GM23248 (cell line): ENCODE results near the gene OR5H2. TPM values are rescaled to one million over a fixed set of nuclear protein-coding genes. Genes with fewer than 3 reads are reported as not detected.
"Not testable (repeated sequence)": the region's sequence is repeated elsewhere in the genome, so short reads cannot be mapped to it uniquely, and the experiment has no call there.

Experiments used
- DNase-seq: peaks from one replicate; pipeline ENCODE4 v3.0.0-alpha.2; 2015
- H2AFZ ChIP-seq: fragments of 200-600 bp; sonication (generic); 2 replicates; pipeline ENCODE4 v1.6.1; 2016; ENCODE audit warnings: antibody characterized with exemption
- H3F3A ChIP-seq: fragments of 200-600 bp; sonication (generic); 2 replicates; pipeline ENCODE4 v1.6.1; 2016; ENCODE audit warnings: mild to moderate bottlenecking, antibody characterized with exemption, mixed run types; ENCODE audit not compliant: insufficient read depth
- H3K27ac ChIP-seq: fragments of 200-600 bp; sonication (generic); 2 replicates; pipeline ENCODE4 v1.5.1; 2016; ENCODE audit warnings: mild to moderate bottlenecking
- H3K27me3 ChIP-seq: fragments of 200-600 bp; sonication (generic); replicated peaks from 2 replicates; pipeline ENCODE4 v1.6.1; 2016; ENCODE audit warnings: mild to moderate bottlenecking; ENCODE audit not compliant: insufficient read depth
- H3K36me3 ChIP-seq: fragments of 200-600 bp; sonication (generic); 2 replicates; pipeline ENCODE4 v1.6.1; 2016; ENCODE audit warnings: low read depth, mild to moderate bottlenecking
- H3K4me1 ChIP-seq: fragments of 200-600 bp; sonication (generic); 2 replicates; pipeline ENCODE4 v1.6.1; 2016; ENCODE audit warnings: mild to moderate bottlenecking; ENCODE audit not compliant: insufficient read depth
- H3K4me2 ChIP-seq: fragments of 200-600 bp; sonication (generic); one replicate; pipeline ENCODE4 v1.6.1; 2016; ENCODE audit warnings: mild to moderate bottlenecking; ENCODE audit not compliant: unreplicated experiment
- H3K4me3 ChIP-seq: fragments of 200-600 bp; sonication (generic); 2 replicates; pipeline ENCODE4 v1.5.1; 2016; ENCODE audit warnings: mild to moderate bottlenecking
- H3K79me2 ChIP-seq: fragments of 200-600 bp; sonication (generic); 2 replicates; pipeline ENCODE4 v1.6.1; 2016; ENCODE audit warnings: mild to moderate bottlenecking; ENCODE audit not compliant: insufficient read depth
- H3K9ac ChIP-seq: fragments of 200-600 bp; sonication (generic); 2 replicates; pipeline ENCODE4 v1.6.1; 2016; ENCODE audit warnings: mild to moderate bottlenecking
- H3K9me2 ChIP-seq: fragments of 200-600 bp; sonication (generic); 2 replicates; pipeline ENCODE4 v1.6.1; 2016; ENCODE audit warnings: mixed run types, mild to moderate bottlenecking, moderate library complexity; ENCODE audit not compliant: insufficient read depth
- H3K9me3 ChIP-seq: fragments of 200-600 bp; sonication (generic); one replicate; pipeline ENCODE4 v1.6.1; 2017; ENCODE audit warnings: low read depth
- H4K20me1 ChIP-seq: fragments of 200-600 bp; sonication (generic); 2 replicates; pipeline ENCODE4 v1.6.0; 2016; ENCODE audit not compliant: insufficient read depth
- EZH2 ChIP-seq: fragments of 200-600 bp; sonication (generic); IDR thresholded peaks from 2 replicates; pipeline ENCODE4 v1.6.1; 2018; ENCODE audit warnings: antibody characterized with exemption, mild to moderate bottlenecking; ENCODE audit not compliant: insufficient read depth, poor library complexity, severe bottlenecking
- EZH2phosphoT487 ChIP-seq: fragments of 200-600 bp; sonication (generic); IDR thresholded peaks from 2 replicates; pipeline ENCODE4 v1.6.1; 2018; ENCODE audit warnings: antibody characterized with exemption, moderate library complexity, mild to moderate bottlenecking, low read depth; ENCODE audit not compliant: insufficient read depth
- WGBS, 2 experiments: methylation state at CpG; one replicate each; pipeline ENCODE4 v1.1.6; 2015 to 2017; ENCODE audit warnings: low lambda C conversion rate in 2 of 2, low coverage in 1 of 2; ENCODE audit errors: missing lambda C conversion rate in 2 of 2; 5-methylcytosine and 5-hydroxymethylcytosine counted together
- in situ Hi-C: fragments of 300-500 bp; cut with MboI; formaldehyde crosslinking; loops from 2 replicates; pipeline ENCODE4 v1.15.0; 2020
- polyA plus RNA-seq: library from polyadenylated mRNA; unstranded; fragments of >200 nt; fragmentation: Nextera tagmentation; extraction: Ambion mirVana; gene quantifications from 2 replicates; pipeline ENCODE4 v1.2.1, GENCODE V29; 2016
- total RNA-seq: library from RNA; depleted of rRNA; stranded (reverse); fragments of >200 nt; shearing (Covaris generic); gene quantifications from 2 replicates; pipeline ENCODE4 v1.2.3, GENCODE V29; 2014

Gene OR5H2
- total and polyA plus RNA-seq, 2 experiments from 2014 or later = not detected

DNA sequence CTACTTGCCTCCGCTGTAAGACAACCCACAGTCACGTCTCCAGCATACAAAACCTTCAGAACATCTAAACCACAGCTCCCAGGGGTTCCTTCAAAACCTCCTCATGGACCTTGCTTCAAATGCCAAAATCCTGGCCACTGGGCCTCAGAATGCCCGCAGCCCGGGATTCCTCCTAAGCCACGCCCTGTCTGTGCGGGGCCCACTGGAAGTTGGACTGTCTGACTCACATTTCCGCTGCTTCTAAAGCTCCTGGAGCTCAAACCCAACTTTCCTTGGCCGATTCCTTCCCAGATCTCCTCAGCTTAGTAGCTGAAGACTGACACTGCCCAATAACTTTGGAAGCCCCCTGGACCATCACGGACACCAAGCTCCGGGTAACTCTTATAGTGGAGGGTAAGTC, 36.2 kb upstream of the OR5H2 start:
- H3F3A ChIP-seq = no peaks in the 10 kb centered on the region
- no peak overlapping the region for H3K27ac ChIP-seq
- no peaks in the 10 kb centered on the region for H3K36me3 ChIP-seq
- H2AFZ ChIP-seq = no peak overlapping the region
- H3K27me3 ChIP-seq = no peaks in the 10 kb centered on the region
- no peaks in the 10 kb centered on the region for H3K4me1 ChIP-seq
- no peak overlapping the region for H3K4me3 ChIP-seq
- TF ChIP-seq EZH2 = no peak
- no peak for TF ChIP-seq EZH2phosphoT487
- 50 to 69% methylated on average over 10 of the region's 10 CpGs for WGBS, 2 experiments
- H3K9me3 ChIP-seq = no peaks in the 10 kb centered on the region
- no peak for DNase-seq
- in situ Hi-C loops = no loop called here
- no peaks in the 10 kb centered on the region for H4K20me1 ChIP-seq
- H3K79me2 ChIP-seq = no peaks in the 10 kb centered on the region
- H3K9ac ChIP-seq = no peak overlapping the region
- no peak overlapping the region for H3K4me2 ChIP-seq
- no peaks in the 10 kb centered on the region for H3K9me2 ChIP-seq

DNA sequence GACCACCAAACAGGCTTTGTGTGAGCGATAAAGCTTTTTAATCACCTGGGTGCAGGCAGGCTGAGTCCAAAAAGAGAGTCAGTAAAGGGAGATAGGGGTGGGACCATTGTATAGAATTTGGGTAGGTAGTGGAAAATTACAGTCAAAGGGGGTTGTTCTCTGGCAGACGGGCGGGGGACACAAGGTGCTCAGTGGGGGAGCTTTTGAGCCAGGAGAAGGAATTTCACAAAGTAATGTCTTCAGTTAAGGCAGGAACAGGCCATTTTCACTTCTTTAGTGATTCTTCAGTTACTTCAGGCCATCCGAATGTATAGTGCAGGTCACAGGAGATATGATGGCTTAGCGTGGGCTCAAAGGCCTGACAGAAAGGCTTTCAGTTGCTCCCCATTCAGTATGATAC, 26.3 kb upstream of the OR5H2 start:
- WGBS, 2 experiments = 22 to 24% methylated on average over 5 of the region's 5 CpGs
- H3K4me3 ChIP-seq, H3K36me3 ChIP-seq, H3K9me3 ChIP-seq, H3F3A ChIP-seq, H3K27me3 ChIP-seq, H3K4me1 ChIP-seq, H3K79me2 ChIP-seq, DNase-seq, H3K4me2 ChIP-seq, in situ Hi-C loops, H4K20me1 ChIP-seq, H3K9me2 ChIP-seq, H2AFZ ChIP-seq, H3K9ac ChIP-seq, H3K27ac ChIP-seq: not testable (repeated sequence)

DNA sequence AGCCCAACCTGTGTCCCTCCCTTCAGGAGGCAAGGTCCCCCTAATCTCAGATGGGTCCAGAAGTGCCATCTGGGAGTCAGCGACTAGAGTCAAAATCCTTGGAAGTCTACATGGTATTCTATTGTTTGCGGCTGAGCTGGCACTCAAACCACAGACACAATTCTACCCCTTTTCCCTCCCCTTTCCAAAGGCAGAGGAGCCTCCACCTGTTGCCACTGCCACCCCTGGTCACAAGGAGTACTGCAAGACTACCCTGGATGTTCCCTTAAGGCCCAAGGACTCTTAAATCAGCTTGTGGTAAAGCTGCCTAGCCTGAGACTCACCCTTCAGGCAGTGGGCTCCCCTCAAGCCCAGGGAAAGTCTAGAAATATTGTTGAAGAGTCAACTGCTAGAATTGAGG, 22.6 kb upstream of the OR5H2 start:
- Histone ChIP-seq H3K36me3 (no peaks in the 10 kb centered on the region), H3K27ac (no peak overlapping the region), H3K4me1 (no peaks in the 10 kb centered on the region), H3K4me2 (no peak overlapping the region), H3K9me2 (no peaks in the 10 kb centered on the region), H3K79me2 (no peaks in the 10 kb centered on the region), H3F3A (no peaks in the 10 kb centered on the region), H3K9me3 (no peaks in the 10 kb centered on the region), H2AFZ (no peak overlapping the region), H3K27me3 (no peaks in the 10 kb centered on the region), H4K20me1 (no peaks in the 10 kb centered on the region), H3K4me3 (no peak overlapping the region), H3K9ac (no peak overlapping the region)
- in situ Hi-C loops = no loop called here
- 61 to 73% methylated on average over 2 of the region's 2 CpGs for WGBS, 2 experiments
- DNase-seq = no peak
- no peak for TF ChIP-seq EZH2
- no peak for TF ChIP-seq EZH2phosphoT487

DNA sequence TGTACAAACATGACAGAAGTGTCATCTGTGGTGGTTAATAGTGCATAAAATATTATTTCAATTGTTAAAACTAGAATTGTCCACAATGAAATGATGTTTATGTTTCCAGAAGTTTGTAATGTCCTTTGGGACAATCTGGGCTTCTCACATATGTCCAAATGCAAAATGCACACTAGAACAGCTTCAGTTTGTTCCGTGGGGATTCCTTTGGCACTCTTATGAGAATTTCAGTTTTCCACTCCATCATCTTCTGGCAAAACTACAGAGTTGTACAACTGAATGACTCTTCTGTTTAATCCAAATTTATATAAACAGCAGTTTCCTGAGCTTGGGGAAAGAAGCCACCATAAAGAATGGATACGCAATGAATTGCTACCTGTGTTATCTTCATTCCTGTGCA, 20.3 kb upstream of the OR5H2 start:
- WGBS, 2 experiments = 22 to 33% methylated on average over 2 of the region's 2 CpGs
- Histone ChIP-seq H3K79me2 (no peaks in the 10 kb centered on the region), H3K4me1 (no peaks in the 10 kb centered on the region)

DNA sequence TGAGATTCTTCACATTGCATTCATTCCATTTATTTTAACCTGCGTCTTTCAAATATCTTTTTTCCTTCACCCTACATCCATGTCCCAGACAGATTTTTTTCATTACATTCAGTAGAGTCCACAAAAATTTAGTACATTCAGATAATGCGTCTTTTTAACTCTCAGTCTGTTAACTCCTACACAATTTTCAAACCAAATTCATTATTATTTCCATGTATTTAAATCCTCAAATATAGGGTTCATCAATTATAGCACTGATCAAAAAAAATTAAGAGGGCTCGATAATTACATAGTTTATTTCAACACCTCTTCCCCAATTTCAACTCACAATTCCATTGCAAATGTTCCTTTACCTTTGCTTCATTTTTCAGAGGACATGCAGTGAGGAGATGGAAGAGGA, 18.4 kb upstream of the OR5H2 start, which contains the start of gene OR5H6:
TSS of gene OR5H6 (plus strand) at position 301 of the 400 bp plus-strand sequence. CDS start at position 390, 89 bp downstream.
- 16 to 19% methylated on average over 3 of the region's 3 CpGs for WGBS, 2 experiments

More for the DNA sequence above, 20.3 kb upstream of the OR5H2 start:
- Histone ChIP-seq H2AFZ (no peak overlapping the region), H3K27me3 (no peaks in the 10 kb centered on the region), H3K9me2 (no peaks in the 10 kb centered on the region), H3K4me3 (no peak overlapping the region), H4K20me1 (no peaks in the 10 kb centered on the region), H3K4me2 (no peak overlapping the region), H3K9me3 (no peaks in the 10 kb centered on the region), H3K9ac (no peak overlapping the region), H3F3A (no peaks in the 10 kb centered on the region), H3K36me3 (no peaks in the 10 kb centered on the region), H3K27ac (no peak overlapping the region)
- no peak for DNase-seq
- TF ChIP-seq EZH2phosphoT487 (no peak), EZH2 (no peak)
- in situ Hi-C loops = no loop called here

More for the DNA sequence above, 18.4 kb upstream of the OR5H2 start, which contains the start of gene OR5H6:
- no peaks in the 10 kb centered on the region for H3K9me3 ChIP-seq
- H3K4me1 ChIP-seq = no peaks in the 10 kb centered on the region
- H3K79me2 ChIP-seq = no peaks in the 10 kb centered on the region
- TF ChIP-seq EZH2 = no peak
- in situ Hi-C loops = no loop called here
- no peak within 1 kb of the TSS for H3K4me2 ChIP-seq
- DNase-seq = no peak
- H2AFZ ChIP-seq = no peak within 1 kb of the TSS
- no peak within 1 kb of the TSS for H3K27ac ChIP-seq
- no peaks in the 10 kb centered on the region for H3K27me3 ChIP-seq
- H3K9me2 ChIP-seq = no peaks in the 10 kb centered on the region
- no peaks in the 10 kb centered on the region for H4K20me1 ChIP-seq
- no peak within 1 kb of the TSS for H3K9ac ChIP-seq
- no peaks in the 10 kb centered on the region for H3F3A ChIP-seq
- no peaks in the 10 kb centered on the region for H3K36me3 ChIP-seq
- no peak within 1 kb of the TSS for H3K4me3 ChIP-seq
